M059J (cell line): ENCODE data around the gene NOSIP. TPM values are rescaled to one million over a fixed set of nuclear protein-coding genes. Genes with fewer than 3 reads are reported as not detected.

Experiments
- DNase-seq: peaks from one replicate; pipeline ENCODE4 v3.0.0-alpha.2; 2012; ENCODE audit warnings: low read depth
- total RNA-seq: library from RNA; depleted of rRNA; stranded (reverse); fragments of >200 nt; shearing (Covaris generic); gene quantifications from 2 replicates; pipeline ENCODE4 v1.2.3, GENCODE V29; 2014

Gene NOSIP
- total RNA-seq, 1 experiment from 2014 or later, result 129 TPM

DNA sequence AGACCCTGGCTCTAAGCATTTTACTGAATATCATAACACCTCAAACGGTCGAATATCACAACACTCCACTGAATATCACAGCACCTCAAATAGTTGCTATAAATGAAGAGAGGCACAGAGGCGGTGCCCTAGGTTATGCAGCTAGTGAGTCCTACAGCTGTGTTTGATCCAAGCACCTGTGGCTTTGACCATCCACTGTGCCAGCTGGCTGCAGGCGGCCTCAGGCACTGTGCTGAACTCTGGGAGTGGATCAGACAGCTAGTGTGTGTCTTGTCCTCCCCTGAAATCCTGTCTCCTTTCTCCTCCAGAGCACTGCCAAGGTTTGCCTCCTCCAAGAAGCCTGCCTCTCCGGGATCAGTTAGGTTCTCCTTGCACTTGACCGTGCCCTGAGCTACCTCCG is 7.3 kb downstream of the NOSIP start:
- DNase-seq, result no peak

- DNase-seq, result no peak
Measured at GRCh38 chr19:49570997-49571676, 9.2 kb downstream of the NOSIP start.

DNA sequence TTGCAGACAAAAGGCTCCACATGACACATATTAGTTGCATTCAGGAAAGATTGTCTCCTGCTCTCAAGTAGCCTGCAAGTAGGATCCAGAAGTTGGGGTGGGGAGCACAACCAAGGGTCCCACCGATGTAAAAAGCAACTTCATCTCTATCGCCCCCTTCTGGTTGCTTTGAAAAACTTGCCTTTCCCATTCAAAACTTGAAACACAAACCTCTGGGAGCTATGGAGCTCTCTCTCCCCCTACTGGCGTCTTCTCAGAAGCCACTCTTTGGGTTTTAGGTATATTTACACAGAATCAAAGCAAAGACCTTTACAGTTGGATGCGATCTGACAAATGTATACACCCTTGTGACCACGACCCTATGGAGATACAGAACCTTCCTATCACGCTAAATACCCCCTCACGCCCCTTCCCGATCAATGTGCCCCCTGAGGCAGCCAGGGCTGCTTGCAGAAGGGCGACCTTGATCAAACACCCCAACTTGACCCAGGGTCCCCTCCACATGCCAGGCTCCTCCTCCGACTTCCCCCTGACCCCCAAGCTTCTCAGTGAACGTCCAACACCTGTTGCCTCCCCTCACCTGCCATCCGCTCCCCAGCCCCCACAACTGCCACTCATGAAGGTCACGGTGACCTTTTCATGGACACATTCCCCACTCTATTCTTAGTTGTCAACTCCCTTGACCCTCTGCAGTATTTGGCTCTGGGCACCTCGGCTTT is 10.1 kb downstream of the NOSIP start:
- DNase-seq, result peak; percentile 81

GRCh38 chr19:49567861-49568441 is 12.4 kb downstream of the NOSIP start:
- no peak for DNase-seq

DNA sequence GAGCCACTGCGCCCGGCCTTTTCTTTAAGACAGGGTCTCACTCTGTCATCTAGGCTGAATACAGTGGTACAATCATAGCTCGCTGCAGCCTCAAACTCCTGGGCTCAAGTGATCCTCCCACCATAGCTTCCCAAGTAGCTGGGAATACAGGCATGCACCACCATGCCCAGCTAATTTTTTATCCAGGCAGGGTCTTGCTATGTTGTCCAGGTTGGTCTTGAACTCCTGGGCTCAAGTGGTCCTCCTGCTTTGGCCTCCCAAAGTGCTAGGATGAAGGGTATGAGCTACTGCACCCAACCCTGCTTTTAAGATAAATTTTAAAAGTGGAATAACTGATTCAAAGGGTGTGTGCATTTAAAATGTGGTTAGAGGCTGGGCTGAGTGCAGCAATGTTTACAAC is 14.1 kb downstream of the NOSIP start:
- no peak for DNase-seq

GRCh38 chr19:49565261-49565660 is 15.1 kb downstream of the NOSIP start:
- no peak for DNase-seq

DNA sequence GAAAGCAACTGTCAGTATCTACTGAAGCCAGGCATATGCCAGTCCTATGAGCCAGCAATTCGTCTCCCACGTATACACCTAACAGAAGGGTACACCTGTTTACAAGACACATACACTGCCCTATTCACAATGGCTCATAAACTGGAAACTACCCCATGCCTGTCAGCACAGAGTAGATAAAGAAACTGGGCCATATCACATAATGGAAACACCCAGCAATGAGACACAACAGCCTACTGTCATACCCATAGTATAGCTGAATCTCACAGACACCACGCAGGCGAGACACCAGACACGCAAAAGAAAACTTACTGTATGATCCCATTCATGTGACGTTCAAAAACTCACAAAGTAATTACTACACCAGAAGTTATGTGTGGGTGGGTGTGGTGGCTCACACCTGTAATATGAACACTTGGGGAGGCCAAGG is 15.7 kb downstream of the NOSIP start:
- DNase-seq, result no peak

GRCh38 chr19:49560358-49560900 is 19.9 kb downstream of the NOSIP start:
- no peak for DNase-seq

- no peak for DNase-seq
Measured at GRCh38 chr19:49559928-49560327, 20.4 kb downstream of the NOSIP start.

DNA sequence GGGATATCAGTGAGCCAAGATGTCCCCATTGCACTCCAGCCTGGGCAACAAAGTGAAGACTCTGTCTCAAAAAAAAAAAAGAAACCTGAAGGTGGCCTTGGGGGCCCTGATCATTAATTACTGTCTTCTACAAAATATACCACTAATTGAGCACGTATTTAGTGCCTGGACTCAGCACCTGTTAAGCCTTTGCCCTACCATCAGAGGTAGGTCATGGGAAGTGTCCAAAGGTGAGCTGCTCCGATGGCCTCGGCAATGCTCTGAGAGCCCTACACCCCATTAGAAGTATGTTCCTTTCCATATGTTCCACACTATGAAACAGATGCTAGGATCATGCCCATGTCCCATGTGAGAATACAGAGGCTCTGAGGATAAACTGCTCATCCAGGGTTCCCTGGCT is 20.9 kb downstream of the NOSIP start:
- no peak for DNase-seq

- no peak for DNase-seq
Measured at GRCh38 chr19:49558591-49558990, 21.8 kb downstream of the NOSIP start.

DNA sequence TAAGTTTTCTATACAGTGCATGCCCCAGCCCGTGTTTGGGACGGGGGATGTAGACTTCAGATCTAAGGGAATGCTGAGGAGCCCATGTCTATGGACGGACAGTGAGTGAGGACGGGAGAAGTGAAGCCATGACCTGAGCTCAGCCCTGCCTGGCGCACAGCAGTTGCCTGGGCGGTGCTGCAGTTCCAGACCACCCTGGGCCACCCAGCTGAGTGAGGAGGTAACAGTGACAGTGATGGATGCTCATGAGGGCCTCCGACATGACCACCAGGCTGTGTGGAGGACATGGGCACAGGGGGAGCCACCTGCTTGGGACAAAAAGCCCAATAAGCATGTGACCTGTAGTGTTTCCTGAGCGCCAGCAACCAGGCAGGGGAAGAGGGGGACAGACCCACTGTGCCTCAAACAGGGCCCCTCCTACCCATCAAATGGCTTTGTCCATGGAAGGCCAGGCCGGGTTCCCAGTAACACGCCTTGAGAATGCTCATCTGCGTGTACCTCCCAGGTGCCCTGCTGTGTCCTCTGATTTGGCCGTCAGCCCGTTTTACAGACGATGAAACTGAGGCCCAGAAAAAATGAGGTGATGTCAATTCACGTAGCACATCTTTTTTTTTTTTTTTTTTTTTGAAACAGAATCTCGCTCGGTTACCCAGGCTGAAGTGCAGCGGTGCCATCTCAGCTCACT is 22.6 kb downstream of the NOSIP start:
- no peak for DNase-seq

GRCh38 chr19:49556412-49557398 is 23.7 kb downstream of the NOSIP start:
- DNase-seq, result no peak

- DNase-seq, result no peak
Measured at GRCh38 chr19:49555600-49556411, 24.6 kb downstream of the NOSIP start.

- DNase-seq, result no peak
Measured at GRCh38 chr19:49554701-49555181, 25.6 kb downstream of the NOSIP start.

DNA sequence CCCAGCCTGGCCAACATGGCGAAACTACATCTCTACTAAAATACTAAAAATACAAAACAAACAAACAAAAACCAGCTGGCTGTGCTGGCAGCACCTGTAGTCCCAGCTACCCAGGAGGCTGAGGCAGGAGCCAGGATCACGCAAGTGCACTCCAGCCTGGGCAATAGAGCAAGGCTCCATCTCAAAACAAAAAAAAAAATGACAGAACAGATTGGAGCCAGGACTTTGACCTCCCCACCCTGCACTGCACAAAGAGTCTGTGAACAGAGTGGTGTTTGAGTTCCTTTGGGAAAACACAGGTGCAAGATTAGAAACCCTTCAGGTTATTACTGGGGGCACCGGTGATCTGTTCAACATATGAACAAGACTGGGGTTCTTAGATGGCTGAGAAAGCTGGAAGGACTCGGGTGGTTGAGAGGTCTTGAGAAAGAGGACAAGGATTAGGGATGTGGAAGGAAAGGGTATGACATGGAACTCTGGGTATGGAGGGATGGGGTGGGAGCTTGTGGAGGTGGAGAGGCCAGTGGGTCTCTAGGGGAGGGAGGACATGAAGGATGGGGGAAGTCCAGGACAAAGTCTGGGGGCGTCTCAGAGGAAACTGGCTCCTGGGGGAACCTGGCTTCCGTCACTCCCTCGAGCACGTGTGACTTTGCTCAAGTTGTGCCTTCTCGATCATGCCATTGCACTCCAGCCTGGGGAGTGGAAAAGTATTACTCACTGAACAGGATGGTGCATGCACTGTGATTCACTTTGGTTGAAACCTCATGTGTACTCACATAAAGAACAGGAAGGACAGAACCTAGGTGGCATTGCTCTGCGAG is 26.7 kb downstream of the NOSIP start:
- DNase-seq, result peak; percentile 53

- no peak for DNase-seq
Measured at GRCh38 chr19:49552749-49553148, 27.6 kb downstream of the NOSIP start.

DNA sequence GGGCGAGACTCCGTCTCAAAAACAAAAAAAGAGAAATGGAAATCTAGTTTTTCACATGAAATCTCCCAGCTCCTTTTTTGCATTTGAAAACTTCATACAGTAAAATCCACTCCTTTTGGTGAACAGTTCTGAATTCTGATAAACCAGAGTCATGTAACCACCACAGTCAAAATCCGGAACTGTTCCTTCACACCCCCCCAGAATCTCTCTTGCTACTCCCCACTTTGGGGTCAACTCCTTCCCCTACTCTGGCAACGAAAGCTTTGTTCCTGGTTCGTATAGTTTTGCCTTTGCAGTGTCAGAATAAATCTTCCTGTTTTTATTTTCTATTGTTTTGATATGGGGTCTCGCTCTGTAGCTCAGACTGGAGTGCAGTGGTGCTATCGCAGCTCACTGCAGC is 28.8 kb downstream of the NOSIP start:
- no peak for DNase-seq

DNA sequence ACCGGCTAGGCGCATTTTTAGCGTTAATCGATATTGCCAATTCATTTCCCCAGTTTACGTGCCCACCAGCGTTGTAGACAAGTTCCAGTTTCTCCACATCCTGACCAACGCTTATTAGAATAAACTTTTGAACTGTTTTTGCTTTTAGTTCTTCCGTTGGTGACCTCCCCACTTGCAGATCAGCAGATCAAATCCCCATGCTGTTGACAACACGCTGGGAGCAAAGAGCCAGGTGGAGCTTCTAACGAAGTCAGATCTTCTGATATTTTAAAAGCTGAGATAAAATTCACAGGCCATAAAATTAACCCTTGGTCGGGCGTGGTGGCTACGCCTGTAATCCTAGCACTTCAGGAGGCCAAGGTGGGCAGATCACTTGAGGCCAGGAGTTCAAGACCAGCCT is 31.3 kb downstream of the NOSIP start:
- no peak for DNase-seq
